ENCODE measurements around the gene HS3ST4. TPM values are rescaled to one million over a fixed set of nuclear protein-coding genes. Genes with fewer than 3 reads are reported as not detected.

HS3ST4 gene
- total and polyA plus RNA-seq, 7 experiments from 2014 or later, result not detected

DNA sequence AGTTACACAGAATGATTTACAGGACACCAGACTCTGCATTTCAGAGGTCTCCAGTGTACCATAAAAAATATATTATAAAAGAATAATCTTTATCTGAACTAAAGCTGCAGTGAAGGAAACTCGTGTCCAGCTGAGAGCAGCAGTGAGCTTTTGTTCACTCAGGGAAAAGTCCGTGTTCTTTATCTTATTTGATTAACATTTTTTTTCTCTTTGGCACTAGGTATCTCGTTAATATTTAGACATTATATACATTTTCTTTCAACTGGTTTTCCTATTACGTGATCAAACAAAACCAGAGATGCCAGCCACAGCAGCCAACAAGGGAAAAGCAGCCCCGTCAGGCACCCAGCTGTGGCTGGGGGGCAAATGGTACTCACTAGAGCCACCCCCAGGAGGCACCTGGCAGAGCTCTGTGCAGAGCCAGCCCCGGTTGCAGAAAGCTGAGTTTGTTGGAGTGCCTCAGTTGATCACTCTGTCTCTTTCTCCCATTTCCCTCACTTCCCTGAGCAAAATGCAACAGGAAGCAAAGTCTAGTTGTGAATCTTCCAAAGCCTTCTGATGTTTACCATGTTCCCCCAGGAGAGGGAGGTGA, 1.1 kb upstream of the HS3ST4 start:
- no peak overlapping the region for H3K27ac ChIP-seq (ENCODE audit: low read depth, low read length)
- ATAC-seq, result no peak
- H3K27me3 Mint-ChIP-seq, result peaks cover 61 to 79% (median 64%) of the 10 kb centered on the region in 5 donors
- H3K36me3 ChIP-seq (ENCODE audit: control insufficient read depth in 2 of 3, insufficient read depth in 3 of 3, low read length in 3 of 3), result no peaks in the 10 kb centered on the region
- H3K27me3 ChIP-seq (ENCODE audit: control insufficient read depth in 2 of 2, insufficient read depth in 2 of 2, low read length in 2 of 2), result no peaks in the 10 kb centered on the region
- peak overlapping the region in 4 of 10 donors; percentile 6 to 81 (median 46) for H3K4me3 Mint-ChIP-seq
- no peaks in the 10 kb centered on the region for H3K36me3 Mint-ChIP-seq
- H3K9me3 Mint-ChIP-seq, result peaks cover 0 to 1% (median 0%) of the 10 kb centered on the region in 11 donors
- no peak for DNase-seq
- no peak overlapping the region for H3K27ac Mint-ChIP-seq
- H3K4me1 Mint-ChIP-seq, result peaks cover 0 to 16% (median 10%) of the 10 kb centered on the region in 7 donors
- H3K4me1 ChIP-seq (ENCODE audit: control insufficient read depth in 2 of 2, insufficient read depth in 2 of 2, low read length in 2 of 2), result no peaks in the 10 kb centered on the region
- intact Hi-C loops (cut with micrococcal nuclease), result no loop called here
- H3K4me3 ChIP-seq (ENCODE audit: low read length), result no peak overlapping the region
- ChIA-PET POLR2A (no interaction called here), CTCF (no interaction called here)
- no peaks in the 10 kb centered on the region for H3K9me3 ChIP-seq (ENCODE audit: control insufficient read depth in 2 of 3, low read length in 3 of 3)

- ATAC-seq, result no peak
- Mint-ChIP-seq H3K4me1 (peaks cover 0 to 16% (median 10%) of the 10 kb centered on the region in 7 donors), H3K4me3 (peak overlapping the region in 1 of 10 donors; percentile 61), H3K36me3 (no peaks in the 10 kb centered on the region), H3K9me3 (peaks cover 0 to 1% (median 0%) of the 10 kb centered on the region in 11 donors), H3K27me3 (peaks cover 67 to 80% (median 77%) of the 10 kb centered on the region in 5 donors), H3K27ac (no peak overlapping the region)
- CTCF ChIA-PET, result no interaction called here
- no peaks in the 10 kb centered on the region for H3K9me3 ChIP-seq (ENCODE audit: control insufficient read depth in 2 of 3, low read length in 3 of 3)
- intact Hi-C loops (cut with micrococcal nuclease), result no loop called here
- POLR2A ChIA-PET, result no interaction called here
- H3K36me3 ChIP-seq (ENCODE audit: control insufficient read depth in 2 of 3, insufficient read depth in 3 of 3, low read length in 3 of 3), result no peaks in the 10 kb centered on the region
- H3K27ac ChIP-seq (ENCODE audit: low read depth, low read length), result no peak overlapping the region
- no peak for DNase-seq
- no peaks in the 10 kb centered on the region for H3K27me3 ChIP-seq (ENCODE audit: control insufficient read depth in 2 of 2, insufficient read depth in 2 of 2, low read length in 2 of 2)
- H3K4me1 ChIP-seq (ENCODE audit: control insufficient read depth in 2 of 2, insufficient read depth in 2 of 2, low read length in 2 of 2), result no peaks in the 10 kb centered on the region
- no peak overlapping the region for H3K4me3 ChIP-seq (ENCODE audit: low read length)
Measured at GRCh38 chr16:25692351-25692741, 587 bp downstream of the HS3ST4 start.

GRCh38 chr16:25692742-25693508, 1.2 kb downstream of the HS3ST4 start:
- H3K4me1 ChIP-seq (ENCODE audit: control insufficient read depth in 2 of 2, insufficient read depth in 2 of 2, low read length in 2 of 2), result no peaks in the 10 kb centered on the region
- no peak overlapping the region for H3K4me3 ChIP-seq (ENCODE audit: low read length)
- H3K4me1 Mint-ChIP-seq, result peaks cover 0 to 16% (median 10%) of the 10 kb centered on the region in 7 donors
- no peak overlapping the region for H3K27ac Mint-ChIP-seq
- peaks cover 0 to 1% (median 0%) of the 10 kb centered on the region in 11 donors for H3K9me3 Mint-ChIP-seq
- H3K27ac ChIP-seq (ENCODE audit: low read depth, low read length), result no peak overlapping the region
- no peaks in the 10 kb centered on the region for H3K36me3 Mint-ChIP-seq
- ChIA-PET CTCF (no interaction called here), POLR2A (no interaction called here)
- intact Hi-C loops (cut with micrococcal nuclease), result no loop called here
- no peaks in the 10 kb centered on the region for H3K9me3 ChIP-seq (ENCODE audit: control insufficient read depth in 2 of 3, low read length in 3 of 3)
- H3K4me3 Mint-ChIP-seq, result peak overlapping the region in 8 of 10 donors; percentile 14 to 71 (median 51)
- H3K27me3 Mint-ChIP-seq, result peaks cover 70 to 81% (median 78%) of the 10 kb centered on the region in 5 donors
- no peak for ATAC-seq
- no peak for DNase-seq
- H3K36me3 ChIP-seq (ENCODE audit: control insufficient read depth in 2 of 3, insufficient read depth in 3 of 3, low read length in 3 of 3), result no peaks in the 10 kb centered on the region
- H3K27me3 ChIP-seq (ENCODE audit: control insufficient read depth in 2 of 2, insufficient read depth in 2 of 2, low read length in 2 of 2), result no peaks in the 10 kb centered on the region

- H3K9me3 Mint-ChIP-seq, result peaks cover 0 to 1% (median 0%) of the 10 kb centered on the region in 11 donors
- peaks cover 0 to 16% (median 10%) of the 10 kb centered on the region in 7 donors for H3K4me1 Mint-ChIP-seq
- DNase-seq (no peak), ATAC-seq (no peak)
- peak overlapping the region in 7 of 10 donors; percentile 14 to 71 (median 59) for H3K4me3 Mint-ChIP-seq
- peaks cover 70 to 85% (median 78%) of the 10 kb centered on the region in 5 donors for H3K27me3 Mint-ChIP-seq
- Histone ChIP-seq H3K9me3 (ENCODE audit: control insufficient read depth in 2 of 3, low read length in 3 of 3) (no peaks in the 10 kb centered on the region), H3K27me3 (ENCODE audit: control insufficient read depth in 2 of 2, insufficient read depth in 2 of 2, low read length in 2 of 2) (no peaks in the 10 kb centered on the region), H3K27ac (ENCODE audit: low read depth, low read length) (no peak overlapping the region), H3K4me1 (ENCODE audit: control insufficient read depth in 2 of 2, insufficient read depth in 2 of 2, low read length in 2 of 2) (no peaks in the 10 kb centered on the region), H3K4me3 (ENCODE audit: low read length) (no peak overlapping the region), H3K36me3 (ENCODE audit: control insufficient read depth in 2 of 3, insufficient read depth in 3 of 3, low read length in 3 of 3) (no peaks in the 10 kb centered on the region)
- intact Hi-C loops (cut with micrococcal nuclease), result no loop called here
- CTCF ChIA-PET, result no interaction called here
- POLR2A ChIA-PET, result no interaction called here
- H3K36me3 Mint-ChIP-seq, result no peaks in the 10 kb centered on the region
- no peak overlapping the region for H3K27ac Mint-ChIP-seq
Measured at GRCh38 chr16:25693631-25694030, 1.9 kb downstream of the HS3ST4 start.

- H3K36me3 Mint-ChIP-seq, result no peaks in the 10 kb centered on the region
Measured at GRCh38 chr16:25699069-25699468, 7.3 kb downstream of the HS3ST4 start.

DNA sequence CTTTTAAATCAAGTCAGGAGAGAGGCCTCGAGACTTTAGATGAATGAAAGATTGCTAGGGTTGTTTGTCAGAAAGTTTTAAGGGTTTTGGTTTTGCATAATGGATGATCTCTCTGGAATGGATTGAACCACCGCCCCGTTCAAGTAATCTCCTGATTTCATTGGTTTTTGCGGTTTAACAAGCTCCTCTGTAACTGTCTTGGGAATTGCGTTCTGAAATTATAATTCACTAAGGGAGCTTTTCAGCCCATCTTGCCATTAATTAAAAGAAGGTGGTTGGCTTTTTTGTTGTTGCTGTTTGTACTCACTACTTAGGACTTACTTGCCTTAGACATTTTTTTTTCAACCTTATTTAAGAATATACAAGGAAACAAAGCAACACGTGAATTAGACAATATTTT, 8.8 kb downstream of the HS3ST4 start:
- ATAC-seq (no peak), DNase-seq (no peak)
- no peak overlapping the region for H3K27ac Mint-ChIP-seq
- no peaks in the 10 kb centered on the region for H3K4me1 Mint-ChIP-seq
- no peaks in the 10 kb centered on the region for H3K4me1 ChIP-seq (ENCODE audit: control insufficient read depth in 2 of 2, insufficient read depth in 2 of 2, low read length in 2 of 2)
- no peaks in the 10 kb centered on the region for H3K36me3 ChIP-seq (ENCODE audit: control insufficient read depth in 2 of 3, insufficient read depth in 3 of 3, low read length in 3 of 3)
- intact Hi-C loops (cut with micrococcal nuclease), result no loop called here
- CTCF ChIA-PET, result interaction anchor here (0.9 kb wide), 1 partner anchor 11 kb away, joined by 3 read pairs; no protein-coding TSS in a partner anchor
- H3K27me3 ChIP-seq (ENCODE audit: control insufficient read depth in 2 of 2, insufficient read depth in 2 of 2, low read length in 2 of 2), result no peaks in the 10 kb centered on the region
- H3K4me3 ChIP-seq (ENCODE audit: low read length), result no peak overlapping the region
- H3K9me3 Mint-ChIP-seq, result peaks cover 0 to 8% (median 0%) of the 10 kb centered on the region in 11 donors
- no peaks in the 10 kb centered on the region for H3K36me3 Mint-ChIP-seq
- no peak overlapping the region for H3K4me3 Mint-ChIP-seq
- no peak overlapping the region for H3K27ac ChIP-seq (ENCODE audit: low read depth, low read length)
- peaks cover 17 to 60% (median 52%) of the 10 kb centered on the region in 5 donors for H3K27me3 Mint-ChIP-seq
- H3K9me3 ChIP-seq (ENCODE audit: control insufficient read depth in 2 of 3, low read length in 3 of 3), result no peaks in the 10 kb centered on the region
- POLR2A ChIA-PET, result no interaction called here

More at GRCh38 chr16:25699069-25699468, 7.3 kb downstream of the HS3ST4 start:
- Mint-ChIP-seq H3K4me1 (peaks cover 0 to under 1% (median under 1%) of the 10 kb centered on the region in 7 donors), H3K27ac (no peak overlapping the region), H3K9me3 (peaks cover 0 to 8% (median 0%) of the 10 kb centered on the region in 11 donors), H3K27me3 (peaks cover 32 to 70% (median 62%) of the 10 kb centered on the region in 5 donors), H3K4me3 (no peak overlapping the region)
- H3K27me3 ChIP-seq (ENCODE audit: control insufficient read depth in 2 of 2, insufficient read depth in 2 of 2, low read length in 2 of 2), result no peaks in the 10 kb centered on the region
- no peak for DNase-seq
- ChIA-PET POLR2A (no interaction called here), CTCF (interaction anchor here (1.0 kb wide), 1 partner anchor 297 kb away, joined by 3 read pairs; no protein-coding TSS in a partner anchor)
- H3K9me3 ChIP-seq (ENCODE audit: control insufficient read depth in 2 of 3, low read length in 3 of 3), result no peaks in the 10 kb centered on the region
- ATAC-seq, result no peak
- H3K4me3 ChIP-seq (ENCODE audit: low read length), result no peak overlapping the region
- no peaks in the 10 kb centered on the region for H3K4me1 ChIP-seq (ENCODE audit: control insufficient read depth in 2 of 2, insufficient read depth in 2 of 2, low read length in 2 of 2)
- H3K27ac ChIP-seq (ENCODE audit: low read depth, low read length), result no peak overlapping the region
- intact Hi-C loops (cut with micrococcal nuclease), result no loop called here
- H3K36me3 ChIP-seq (ENCODE audit: control insufficient read depth in 2 of 3, insufficient read depth in 3 of 3, low read length in 3 of 3), result no peaks in the 10 kb centered on the region

All from naive thymus-derived CD4-positive, alpha-beta T cell (primary cell).